Activated CD4-positive, alpha-beta memory T cell treated with anti-CD3 and anti-CD28 coated beads, Interleukin-2, amount 10 ng/mL, durations not matched to agents 7 days and 5 days (primary cell): ENCODE measurements around the gene DLX1. TPM values are rescaled to one million over a fixed set of nuclear protein-coding genes. Genes with fewer than 3 reads are reported as not detected.
A peak's percentile ranks its signal among the peaks of the same experiment; 100 is the strongest.

ENCODE experiments used
- CTCF ChIA-PET: fragments of 350-600 bp; sonication (Branson Sonifier 250); formaldehyde crosslinking; loops from one replicate; lab custom pipeline; 2021; ENCODE audit warnings: antibody characterized with exemption, inconsistent platforms; lab: Charles Lee
- POLR2A ChIA-PET: fragments of 350-600 bp; sonication (Branson Sonifier 250); formaldehyde crosslinking; loops from one replicate; lab custom pipeline; 2021; ENCODE audit warnings: antibody characterized with exemption; lab: Charles Lee
- DNase-seq: peaks from one replicate; pipeline ENCODE4 v3.0.0-alpha.2; 2020
- H3K27ac Mint-ChIP-seq: one replicate; pipeline ENCODE4 v1.8.0; 2021; ENCODE audit warnings: mild to moderate bottlenecking, mixed read lengths
- H3K27me3 Mint-ChIP-seq: one replicate; pipeline ENCODE4 v1.8.0; 2021; ENCODE audit warnings: mixed read lengths
- H3K36me3 Mint-ChIP-seq: one replicate; pipeline ENCODE4 v1.8.0; 2021; ENCODE audit warnings: low read depth, mixed read lengths
- H3K4me1 Mint-ChIP-seq: one replicate; pipeline ENCODE4 v1.8.0; 2021; ENCODE audit warnings: mixed read lengths
- H3K4me3 Mint-ChIP-seq: one replicate; pipeline ENCODE4 v1.8.0; 2021; ENCODE audit warnings: mild to moderate bottlenecking, mixed read lengths
- H3K9me3 Mint-ChIP-seq: one replicate; pipeline ENCODE4 v1.8.0; 2021; ENCODE audit warnings: mixed read lengths
- total RNA-seq, 2 experiments: library from RNA; stranded (reverse); gene quantifications; one replicate each; pipeline ENCODE4 v1.2.3, GENCODE V29; 2021

Gene DLX1
- total RNA-seq, 2 experiments from 2014 or later: 0.18 TPM; not detected in 1

DNA sequence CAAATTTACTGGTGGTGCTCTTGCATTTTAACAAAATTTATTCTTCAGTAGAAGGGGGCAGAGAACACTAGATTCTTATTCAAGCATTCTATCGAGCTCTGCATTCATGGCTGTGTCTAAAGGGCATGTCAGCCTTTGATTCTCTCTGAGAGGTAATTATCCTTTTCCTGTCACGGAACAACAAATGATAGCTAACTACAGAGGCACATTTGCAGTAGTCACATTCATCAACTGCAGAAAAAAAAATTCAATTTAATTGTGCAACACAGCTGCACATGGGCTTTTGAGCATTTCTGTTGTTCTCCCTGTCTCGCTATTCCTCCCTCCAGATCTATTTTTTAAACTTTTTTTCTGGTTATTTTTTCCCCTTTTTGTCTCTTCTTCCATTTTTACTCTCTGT, 13.0 kb upstream of the DLX1 start:
- ChIA-PET CTCF (interaction anchor here (1.6 kb wide), 1 partner anchor 55 kb away, joined by 4 read pairs; no protein-coding TSS in a partner anchor), POLR2A (interaction anchor here (1.2 kb wide), 1 partner anchor 9 kb away, joined by 3 read pairs; no protein-coding TSS in a partner anchor)
- no peaks in the 10 kb centered on the region for H3K4me1 Mint-ChIP-seq
- peaks cover 20% of the 10 kb centered on the region for H3K27me3 Mint-ChIP-seq
- H3K27ac Mint-ChIP-seq: no peak overlapping the region
- H3K36me3 Mint-ChIP-seq: no peaks in the 10 kb centered on the region
- H3K9me3 Mint-ChIP-seq: no peaks in the 10 kb centered on the region
- no peak overlapping the region for H3K4me3 Mint-ChIP-seq
- DNase-seq: no peak

DNA sequence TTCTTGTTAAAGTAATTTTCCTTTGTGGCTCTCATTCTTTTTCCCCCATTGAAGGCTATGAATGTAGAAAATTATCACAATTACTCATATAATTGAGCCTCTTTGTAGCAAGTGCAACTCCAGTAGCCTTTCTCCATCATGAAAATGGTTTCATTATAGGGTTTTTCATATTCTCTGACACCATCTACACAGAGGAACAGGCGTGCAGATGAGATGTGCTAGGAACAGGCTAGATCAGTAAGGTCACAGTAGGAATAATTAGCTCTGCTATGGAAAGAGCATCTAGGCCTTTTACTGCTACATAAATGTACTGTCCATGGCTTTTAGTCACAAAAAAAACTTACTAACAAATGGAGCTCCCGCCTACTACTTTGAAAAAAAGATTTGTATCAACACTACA, 12.6 kb upstream of the DLX1 start:
- no peak for DNase-seq
- Mint-ChIP-seq H3K27ac (no peak overlapping the region), H3K4me1 (no peaks in the 10 kb centered on the region), H3K27me3 (peaks cover 20% of the 10 kb centered on the region), H3K4me3 (no peak overlapping the region), H3K36me3 (no peaks in the 10 kb centered on the region), H3K9me3 (no peaks in the 10 kb centered on the region)
- CTCF ChIA-PET: interaction anchor here (1.6 kb wide), 1 partner anchor 55 kb away, joined by 4 read pairs; no protein-coding TSS in a partner anchor
- POLR2A ChIA-PET: interaction anchor here (1.2 kb wide), 1 partner anchor 9 kb away, joined by 3 read pairs; no protein-coding TSS in a partner anchor

DNA sequence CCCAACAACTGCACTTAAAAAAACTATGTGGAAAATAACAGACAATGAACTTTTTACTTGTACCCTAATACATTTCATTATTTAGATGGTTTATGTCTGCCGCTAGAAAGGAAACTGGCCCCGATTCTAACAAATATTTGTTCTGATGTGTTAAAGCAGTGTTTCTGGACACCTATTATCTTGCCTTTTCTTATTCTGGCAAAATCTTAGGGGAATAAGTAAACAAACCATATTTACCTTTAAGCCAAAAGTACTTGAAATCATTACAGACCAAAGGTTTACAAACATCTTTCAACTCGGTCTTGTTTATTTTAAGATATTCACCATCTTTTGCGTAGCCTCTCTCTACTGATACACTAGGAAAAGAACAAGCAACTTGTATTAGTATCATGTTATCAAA, 11.8 kb upstream of the DLX1 start:
- CTCF ChIA-PET: interaction anchor here (1.6 kb wide), 1 partner anchor 54 kb away, joined by 4 read pairs; no protein-coding TSS in a partner anchor

DNA sequence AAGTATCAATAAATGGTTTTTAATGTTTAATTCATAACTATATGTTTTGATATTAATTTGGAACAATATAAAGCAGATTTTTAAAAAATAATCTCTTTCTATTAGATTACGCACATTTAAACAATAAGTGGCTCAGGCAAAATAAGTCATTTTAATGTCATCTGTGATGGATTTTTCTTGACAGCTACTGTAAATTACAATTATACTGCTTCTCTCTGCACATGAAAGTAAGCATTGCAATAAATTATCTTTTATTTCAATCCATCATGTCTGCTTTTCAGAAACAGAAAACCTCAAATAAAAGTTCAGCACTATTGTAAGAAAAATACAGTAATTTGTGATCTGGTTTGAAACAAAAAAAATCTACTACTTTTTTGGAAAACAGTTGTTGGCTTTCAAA, 11.1 kb upstream of the DLX1 start:
- Mint-ChIP-seq H3K36me3 (no peaks in the 10 kb centered on the region), H3K9me3 (no peaks in the 10 kb centered on the region), H3K4me3 (no peak overlapping the region), H3K27ac (no peak overlapping the region), H3K27me3 (peaks cover 35% of the 10 kb centered on the region), H3K4me1 (no peaks in the 10 kb centered on the region)
- POLR2A ChIA-PET: no interaction called here
- CTCF ChIA-PET: no interaction called here
- DNase-seq: no peak

More for the DNA sequence above, 11.8 kb upstream of the DLX1 start:
- H3K4me3 Mint-ChIP-seq: no peak overlapping the region
- no peaks in the 10 kb centered on the region for H3K4me1 Mint-ChIP-seq
- POLR2A ChIA-PET: interaction anchor here (1.2 kb wide), 1 partner anchor 8 kb away, joined by 3 read pairs; no protein-coding TSS in a partner anchor
- peaks cover 27% of the 10 kb centered on the region for H3K27me3 Mint-ChIP-seq
- H3K36me3 Mint-ChIP-seq: no peaks in the 10 kb centered on the region
- DNase-seq: no peak
- H3K9me3 Mint-ChIP-seq: no peaks in the 10 kb centered on the region
- H3K27ac Mint-ChIP-seq: no peak overlapping the region

DNA sequence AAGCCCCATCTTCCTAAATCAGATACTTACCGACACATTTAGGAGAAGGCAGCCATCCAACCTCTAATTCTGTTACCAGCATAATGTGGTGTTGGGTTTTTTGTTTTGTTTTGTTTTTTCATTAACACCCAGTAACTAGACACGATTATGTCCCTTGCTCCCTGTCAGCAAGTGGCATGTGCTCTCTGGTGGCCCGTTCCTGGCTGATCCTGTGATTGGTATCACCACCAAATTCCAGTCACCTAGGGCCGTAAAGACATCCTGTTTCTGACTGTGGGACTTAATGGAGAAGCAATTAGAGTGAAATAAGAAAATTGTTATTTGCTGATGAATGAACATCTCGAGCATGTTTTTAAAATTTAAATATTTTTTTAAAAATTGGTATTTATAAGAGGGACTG, 5.9 kb upstream of the DLX1 start:
- CTCF ChIA-PET: no interaction called here
- H3K4me1 Mint-ChIP-seq: peaks cover 27% of the 10 kb centered on the region
- DNase-seq: no peak
- peaks cover 16% of the 10 kb centered on the region for H3K36me3 Mint-ChIP-seq
- H3K27ac Mint-ChIP-seq: no peak overlapping the region
- peaks cover 80% of the 10 kb centered on the region for H3K27me3 Mint-ChIP-seq
- no peaks in the 10 kb centered on the region for H3K9me3 Mint-ChIP-seq
- POLR2A ChIA-PET: no interaction called here
- H3K4me3 Mint-ChIP-seq: no peak overlapping the region

DNA sequence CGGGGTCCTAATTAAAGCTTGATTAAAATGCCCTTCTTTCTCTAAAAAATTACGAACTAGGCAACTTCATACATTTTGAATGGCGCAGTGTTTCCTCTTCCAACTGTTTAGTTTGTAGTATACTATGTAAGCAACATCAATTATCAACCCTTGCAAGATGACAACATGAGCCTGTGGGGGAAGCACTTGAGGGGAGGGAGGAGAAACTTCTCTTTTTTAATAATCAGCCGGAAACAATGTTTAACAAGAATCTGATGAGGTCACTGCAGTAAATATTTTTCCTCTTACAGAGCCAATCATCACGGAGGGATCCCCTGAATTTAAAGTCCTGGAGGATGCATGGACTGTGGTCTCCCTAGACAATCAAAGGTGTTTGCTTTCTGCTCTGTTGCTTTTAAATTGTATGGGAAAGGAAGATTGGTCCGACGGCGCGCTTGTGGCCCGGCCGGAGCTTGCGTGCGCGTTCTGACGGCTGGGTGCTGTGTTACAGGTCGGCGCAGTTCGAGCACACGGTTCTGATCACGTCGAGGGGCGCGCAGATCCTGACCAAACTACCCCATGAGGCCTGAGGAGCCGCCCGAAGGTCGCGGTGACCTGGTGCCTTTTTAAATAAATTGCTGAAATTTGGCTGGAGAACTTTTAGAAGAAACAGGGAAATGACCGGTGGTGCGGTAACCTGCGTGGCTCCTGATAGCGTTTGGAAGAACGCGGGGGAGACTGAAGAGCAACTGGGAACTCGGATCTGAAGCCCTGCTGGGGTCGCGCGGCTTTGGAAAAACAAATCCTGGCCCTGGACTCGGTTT, 5.3 kb upstream of the DLX1 start:
- H3K27ac Mint-ChIP-seq: no peak overlapping the region
- H3K4me1 Mint-ChIP-seq: peaks cover 33% of the 10 kb centered on the region
- ChIA-PET CTCF (no interaction called here), POLR2A (interaction anchor here (4.1 kb wide), 1 partner anchor 23 kb away, joined by 17 read pairs; the partner anchor contains the start of gene DLX2)
- no peaks in the 10 kb centered on the region for H3K9me3 Mint-ChIP-seq
- DNase-seq: no peak
- peaks cover 16% of the 10 kb centered on the region for H3K36me3 Mint-ChIP-seq
- peaks cover 85% of the 10 kb centered on the region for H3K27me3 Mint-ChIP-seq
- no peak overlapping the region for H3K4me3 Mint-ChIP-seq

DNA sequence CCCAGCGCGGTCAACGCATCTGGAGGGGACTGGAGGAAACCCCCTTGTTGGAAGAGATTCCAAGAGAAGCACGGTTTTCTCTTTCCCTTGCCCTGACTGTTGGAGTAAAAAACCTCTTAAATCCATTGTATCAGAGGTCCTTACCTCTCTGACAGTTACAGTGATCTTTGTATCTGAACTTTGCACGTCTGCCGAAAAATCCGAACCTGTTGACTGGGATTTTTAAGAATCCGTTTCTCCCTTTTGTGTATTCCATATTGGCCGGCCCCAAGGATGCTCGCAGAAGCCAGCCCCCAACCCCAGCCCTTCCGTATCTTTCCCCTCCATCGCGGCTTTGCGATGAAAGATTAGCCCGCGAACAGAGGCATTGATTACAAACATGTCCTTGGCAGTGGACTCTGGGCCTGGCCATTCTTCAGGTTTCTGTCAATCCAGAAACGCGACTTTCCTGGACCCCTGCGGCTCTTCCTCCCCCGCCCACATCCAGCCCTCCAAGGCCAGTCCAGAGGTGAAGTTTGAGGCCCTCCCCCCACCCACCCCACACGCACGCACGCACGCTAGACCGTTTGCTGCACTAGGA, 4.6 kb upstream of the DLX1 start:
- peaks cover 21% of the 10 kb centered on the region for H3K36me3 Mint-ChIP-seq
- H3K27ac Mint-ChIP-seq: no peak overlapping the region
- H3K9me3 Mint-ChIP-seq: no peaks in the 10 kb centered on the region
- no peak overlapping the region for H3K4me3 Mint-ChIP-seq
- peaks cover 39% of the 10 kb centered on the region for H3K4me1 Mint-ChIP-seq
- peaks cover 87% of the 10 kb centered on the region for H3K27me3 Mint-ChIP-seq
- CTCF ChIA-PET: no interaction called here
- POLR2A ChIA-PET: interaction anchor here (1.4 to 4.1 kb wide), 2 partner anchors 15 to 22 kb away, joined by 6 to 17 read pairs; partner anchors contain the start of gene DLX2
- DNase-seq: no peak

DNA sequence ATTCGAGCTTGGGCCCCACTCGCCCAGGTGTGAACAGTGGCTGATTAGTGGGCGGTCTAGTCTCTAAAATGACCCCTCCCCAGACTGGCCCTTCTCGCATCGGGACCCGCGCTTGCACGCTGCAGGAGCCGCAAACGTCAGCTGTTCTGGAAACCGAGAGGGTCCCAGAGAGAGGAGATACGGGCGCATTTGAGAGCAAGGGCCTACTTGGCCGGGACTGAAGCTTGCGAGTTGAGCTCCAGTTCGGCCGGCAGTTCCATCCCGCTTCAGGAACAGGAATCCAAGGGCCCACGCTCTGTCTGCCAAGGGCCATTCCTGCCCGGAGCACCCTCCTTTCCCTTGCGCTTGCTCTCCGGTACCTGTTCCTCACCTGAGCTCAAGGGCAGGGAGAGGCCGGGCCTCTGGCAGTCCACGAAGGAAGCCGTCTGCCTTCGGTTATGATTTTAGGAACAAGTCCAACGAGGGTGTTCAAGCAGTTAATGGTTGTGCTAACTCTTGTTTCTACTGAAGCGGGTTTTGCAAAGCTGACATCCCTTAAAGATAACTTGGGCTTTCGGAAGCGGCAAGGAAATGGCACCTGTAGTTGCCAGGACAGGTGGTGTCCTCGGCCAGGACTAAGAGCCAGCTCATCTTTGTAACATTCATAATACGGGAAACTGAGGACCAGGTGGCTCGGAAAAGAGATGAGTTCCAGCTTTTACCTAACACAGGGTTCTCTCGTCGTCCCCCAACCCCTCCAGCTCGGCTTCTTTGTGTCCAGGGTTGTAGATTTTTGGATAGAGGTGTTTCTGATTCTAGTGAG, 3.9 kb upstream of the DLX1 start:
- Mint-ChIP-seq H3K9me3 (no peaks in the 10 kb centered on the region), H3K4me3 (no peak overlapping the region), H3K27me3 (peaks cover 88% of the 10 kb centered on the region), H3K27ac (no peak overlapping the region), H3K4me1 (peaks cover 45% of the 10 kb centered on the region), H3K36me3 (peaks cover 23% of the 10 kb centered on the region)
- DNase-seq: no peak
- ChIA-PET POLR2A (interaction anchor here (0.8 to 4.1 kb wide), 4 partner anchors 8 to 31 kb away, joined by 3 to 17 read pairs (median 5); partner anchors contain the start of gene DLX2), CTCF (interaction anchor here (1.0 kb wide), 1 partner anchor 25 kb away, joined by 4 read pairs; no protein-coding TSS in a partner anchor)

DNA sequence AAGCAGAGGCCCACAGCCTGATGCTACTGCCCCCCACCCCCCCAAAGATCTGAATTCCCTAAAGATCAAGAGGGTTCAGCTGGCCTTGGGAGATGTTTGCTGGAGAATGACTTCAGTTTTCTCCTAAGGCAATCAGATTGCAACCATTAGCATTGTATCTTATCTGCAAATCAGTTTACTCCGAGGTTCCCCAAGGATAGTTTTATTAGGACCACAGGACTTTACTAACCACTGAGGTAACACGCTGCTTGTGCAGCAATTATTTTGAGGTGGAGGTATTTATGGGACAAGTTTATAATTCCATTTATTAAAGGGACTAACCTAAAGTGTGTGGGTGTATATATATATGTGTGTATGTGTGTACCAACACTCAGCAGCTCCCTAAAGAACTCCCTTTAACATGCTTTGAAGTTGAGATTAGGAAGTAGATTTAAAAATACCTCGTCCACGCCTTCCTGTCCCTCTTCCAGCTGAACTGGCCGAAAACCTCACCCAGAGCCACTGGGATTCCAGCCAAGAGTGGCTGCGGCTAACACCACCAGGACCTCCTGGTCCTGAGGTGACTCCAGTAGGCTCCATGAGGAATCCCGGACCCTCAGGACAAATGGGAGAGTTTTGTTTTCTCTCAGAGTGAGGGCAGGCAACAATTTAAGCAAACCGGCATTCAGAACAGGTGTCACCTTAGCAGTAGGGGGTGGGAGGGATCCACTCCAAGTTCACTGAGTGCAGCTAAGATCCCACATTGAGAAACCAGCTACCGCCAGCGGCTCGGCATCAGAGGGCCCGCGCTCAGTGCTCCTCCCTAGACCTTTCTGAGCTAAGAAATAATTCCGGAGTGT, 3.0 kb upstream of the DLX1 start:
- H3K36me3 Mint-ChIP-seq: peaks cover 26% of the 10 kb centered on the region
- CTCF ChIA-PET: interaction anchor here (1.0 to 1.5 kb wide), 2 partner anchors 19 to 24 kb away, joined by 3 to 4 read pairs; no protein-coding TSS in a partner anchor
- peak overlapping the region; percentile 35 for H3K4me3 Mint-ChIP-seq
- no peak for DNase-seq
- H3K9me3 Mint-ChIP-seq: no peaks in the 10 kb centered on the region
- H3K4me1 Mint-ChIP-seq: peaks cover 54% of the 10 kb centered on the region
- H3K27me3 Mint-ChIP-seq: peaks cover 92% of the 10 kb centered on the region
- POLR2A ChIA-PET: interaction anchor here (0.8 to 4.1 kb wide), 6 partner anchors 9 to 31 kb away, joined by 3 to 17 read pairs (median 4); partner anchors contain the start of gene DLX2
- no peak overlapping the region for H3K27ac Mint-ChIP-seq

DNA sequence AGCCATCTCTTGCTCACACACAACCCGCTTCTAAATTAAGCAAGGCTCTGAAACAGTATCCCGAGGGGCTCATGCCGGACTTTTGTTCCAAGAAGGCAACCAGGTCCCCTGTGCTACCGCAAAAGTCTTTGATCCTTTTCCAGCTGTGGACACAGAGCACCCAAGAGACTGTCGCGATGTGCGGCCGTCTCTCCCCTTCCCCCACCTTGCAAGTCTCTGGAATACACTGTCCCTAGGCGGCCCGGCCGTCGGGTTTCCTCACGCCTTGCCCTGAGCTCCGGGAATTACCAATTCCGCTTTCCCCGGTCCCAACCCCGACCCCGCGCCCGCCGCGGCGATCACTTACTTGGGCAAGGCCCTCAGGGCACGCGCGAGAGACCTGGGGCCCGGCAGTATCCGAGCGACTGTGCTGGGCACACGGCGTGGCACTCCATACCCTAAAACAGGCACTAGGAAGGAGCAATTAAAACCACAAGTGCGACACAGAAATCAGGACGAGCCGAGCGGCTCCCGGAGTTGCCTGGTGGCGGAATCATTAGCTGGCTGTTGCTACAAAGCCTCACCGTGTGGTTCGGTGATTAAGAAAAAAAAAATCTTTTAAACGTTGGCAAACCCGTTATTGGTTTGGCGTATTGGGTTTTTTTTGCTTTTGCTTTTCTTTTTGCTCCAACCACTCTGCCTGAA, 2.2 kb upstream of the DLX1 start:
- H3K27me3 Mint-ChIP-seq: peaks cover 96% of the 10 kb centered on the region
- peaks cover 62% of the 10 kb centered on the region for H3K4me1 Mint-ChIP-seq
- H3K36me3 Mint-ChIP-seq: peaks cover 28% of the 10 kb centered on the region
- ChIA-PET POLR2A (interaction anchor here (1.2 to 4.1 kb wide), 3 partner anchors 8 to 20 kb away, joined by 3 to 17 read pairs (median 4); partner anchors contain the start of gene DLX2), CTCF (interaction anchor here (1.5 to 6.5 kb wide), 2 partner anchors 18 to 20 kb away, joined by 3 to 39 read pairs; partner anchors contain the start of gene DLX2)
- no peaks in the 10 kb centered on the region for H3K9me3 Mint-ChIP-seq
- peak overlapping the region; percentile 36 for H3K27ac Mint-ChIP-seq
- DNase-seq: no peak
- peak overlapping the region; percentile 74 for H3K4me3 Mint-ChIP-seq
